ENCODE data around the gene MDM4. TPM values are rescaled to one million over a fixed set of nuclear protein-coding genes. Genes with fewer than 3 reads are reported as not detected.

MDM4 gene
- total RNA-seq, 4 donors from 2014 or later = 64.3 to 140 (median 109) TPM

- Histone ChIP-seq H3K9me3 (no peaks in the 10 kb centered on the region), H3K36me3 (no peaks in the 10 kb centered on the region), H3K4me3 (no peak overlapping the region), H3K27me3 (no peaks in the 10 kb centered on the region), H3K4me1 (no peaks in the 10 kb centered on the region), H3K27ac (no peak overlapping the region)
- in situ Hi-C loops (cut with MboI; ENCODE audit: low pct_ligation_motif_present in 1 of 4, low pct_unique_long_range_greater_than_20kb in 1 of 4, low sequenced_read_pairs in 3 of 4) = no loop called here
- TF ChIP-seq, protein P1, sequence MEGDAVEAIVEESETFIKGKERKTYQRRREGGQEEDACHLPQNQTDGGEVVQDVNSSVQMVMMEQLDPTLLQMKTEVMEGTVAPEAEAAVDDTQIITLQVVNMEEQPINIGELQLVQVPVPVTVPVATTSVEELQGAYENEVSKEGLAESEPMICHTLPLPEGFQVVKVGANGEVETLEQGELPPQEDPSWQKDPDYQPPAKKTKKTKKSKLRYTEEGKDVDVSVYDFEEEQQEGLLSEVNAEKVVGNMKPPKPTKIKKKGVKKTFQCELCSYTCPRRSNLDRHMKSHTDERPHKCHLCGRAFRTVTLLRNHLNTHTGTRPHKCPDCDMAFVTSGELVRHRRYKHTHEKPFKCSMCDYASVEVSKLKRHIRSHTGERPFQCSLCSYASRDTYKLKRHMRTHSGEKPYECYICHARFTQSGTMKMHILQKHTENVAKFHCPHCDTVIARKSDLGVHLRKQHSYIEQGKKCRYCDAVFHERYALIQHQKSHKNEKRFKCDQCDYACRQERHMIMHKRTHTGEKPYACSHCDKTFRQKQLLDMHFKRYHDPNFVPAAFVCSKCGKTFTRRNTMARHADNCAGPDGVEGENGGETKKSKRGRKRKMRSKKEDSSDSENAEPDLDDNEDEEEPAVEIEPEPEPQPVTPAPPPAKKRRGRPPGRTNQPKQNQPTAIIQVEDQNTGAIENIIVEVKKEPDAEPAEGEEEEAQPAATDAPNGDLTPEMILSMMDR (IDR thresholded peaks at IDR 0.05) = no peak
- TF ChIP-seq EP300 (IDR thresholded peaks at IDR 0.05; ENCODE audit: low read depth) (no peak), POLR2A (IDR thresholded peaks at IDR 0.05) (no peak), POLR2AphosphoS5 (IDR thresholded peaks at IDR 0.05) (no peak)
- intact Hi-C loops (cut with DNase I; ENCODE audit: low total_unique reads) = no loop called here
- 67 to 86% methylated on average over 2 to 6 of the region's 6 CpGs for WGBS, 2 donors (ENCODE audit: low coverage in 1 of 2)
- no peak for DNase-seq
Observed at GRCh38 chr1:204602871-204603542, 86.8 kb downstream of the MDM4 start.

DNA sequence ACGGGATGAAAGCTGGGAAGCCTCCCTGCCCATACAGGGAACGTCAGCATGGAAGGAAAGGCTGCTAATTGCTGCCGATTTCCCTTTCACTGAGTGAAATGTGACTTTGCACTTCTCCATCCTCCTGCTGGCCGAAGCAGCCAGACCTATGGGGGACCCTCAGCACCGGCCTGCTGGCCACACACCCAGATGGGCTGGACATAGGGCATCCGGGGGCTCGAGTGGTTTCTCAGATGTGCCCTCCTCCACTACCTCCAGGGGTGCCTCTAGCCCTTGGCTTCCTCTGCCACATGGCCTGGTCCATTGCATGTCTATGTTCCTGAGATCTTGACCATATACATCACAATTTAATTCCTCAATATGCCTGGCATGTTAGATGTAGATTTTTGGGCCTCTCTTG is 89.6 kb downstream of the MDM4 start:
- TF ChIP-seq, protein P1 (IDR thresholded peaks at IDR 0.05) = no peak
- no peak for TF ChIP-seq POLR2A (IDR thresholded peaks at IDR 0.05)
- TF ChIP-seq POLR2AphosphoS5 (IDR thresholded peaks at IDR 0.05) = no peak
- no peaks in the 10 kb centered on the region for H3K9me3 ChIP-seq
- DNase-seq = no peak
- intact Hi-C loops (cut with DNase I; ENCODE audit: low total_unique reads) (no loop called here), in situ Hi-C loops (cut with MboI; ENCODE audit: low pct_ligation_motif_present in 1 of 4, low pct_unique_long_range_greater_than_20kb in 1 of 4, low sequenced_read_pairs in 3 of 4) (no loop called here)
- 84% methylated on average over 7 of the region's 7 CpGs; no CpG with 5 or more reads in 1 of the 2 donors for WGBS, 2 donors (ENCODE audit: low coverage in 1 of 2)
- H3K4me3 ChIP-seq = no peak overlapping the region
- H3K36me3 ChIP-seq = no peaks in the 10 kb centered on the region
- no peaks in the 10 kb centered on the region for H3K27me3 ChIP-seq
- H3K27ac ChIP-seq = no peak overlapping the region
- no peaks in the 10 kb centered on the region for H3K4me1 ChIP-seq

Small RNA genes lying within 50 kb of the gene (small RNA-seq; reads per million reads assigned to genes)
- gene RNA5SP74 = 124 to 203 (median 158) reads per million in 4 donors

Other genes with a start within 250 kb of the MDM4 start
- 100 to 1,000 TPM in 1 of 4 donors, 10 to 100 TPM in 3; 58.7 to 209 (median 97.9) TPM for gene PLEKHA6, start 156.5 kb upstream of the MDM4 start, total RNA-seq
- 10 to 100 TPM; 30.8 to 74.2 (median 54.5) TPM for gene PPP1R15B, start 104.6 kb upstream of the MDM4 start, total RNA-seq
- gene PIK3C2B, start 21.6 kb upstream of the MDM4 start, total RNA-seq = 100 to 1,000 TPM in 2 of 4 donors, 10 to 100 TPM in 2; 61.9 to 181 (median 88.8) TPM
- 10 to 100 TPM in 3 of 4 donors, 1 to 10 TPM in 1; 2.0 to 32.9 (median 23.8) TPM for gene LRRN2, start 169.3 kb downstream of the MDM4 start, total RNA-seq

Data from transverse colon (tissue), 4 donors.